ENCODE results near the gene CACNA1H. TPM values are rescaled to one million over a fixed set of nuclear protein-coding genes. Genes with fewer than 3 reads are reported as not detected.

Gene CACNA1H
- total and polyA plus RNA-seq, 2 donors (not counting 3 experiments of a cell fraction or from before 2014, with no cell fraction given): 0.03 TPM; not detected in 1

- dilution Hi-C loops (cut with MboI; ENCODE audit: extremely low pct_ligation_motif_present, low sequenced_read_pairs) (no loop called here), intact Hi-C loops (cut with micrococcal nuclease) (loop anchor here (1.0 to 2.0 kb wide), 2 partner anchors 46 to 291 kb away; no protein-coding TSS in a partner anchor)
- Histone ChIP-seq H3K4me3 (replicated peaks in 1 of 3; ENCODE audit: insufficient read depth in 1 of 3, low read depth in 1 of 3, low read length in 3 of 3) (no peak overlapping the region), H2AFZ (ENCODE audit: low read depth, low read length) (no peak overlapping the region), H3K9me1 (replicated peaks; ENCODE audit: control insufficient read depth, extremely low read depth, insufficient read depth, low read length) (no peaks in the 10 kb centered on the region), H3K4me1 (ENCODE audit: control insufficient read depth, extremely low read depth, insufficient read depth, low read length) (no peaks in the 10 kb centered on the region), H3K9me3 (replicated peaks; ENCODE audit: control insufficient read depth, insufficient read depth, low read length) (no peaks in the 10 kb centered on the region), H3K4me2 (ENCODE audit: insufficient read depth, low read length) (no peak overlapping the region), H3K27me3 (ENCODE audit: control insufficient read depth in 2 of 2, insufficient read depth in 2 of 2, low read length in 2 of 2) (no peaks in the 10 kb centered on the region), H3K9ac (replicated peaks; ENCODE audit: extremely low read depth, insufficient read depth, low read length) (no peak overlapping the region), H3K27ac (ENCODE audit: insufficient read depth, low read depth, low read length) (no peak overlapping the region), H3K36me3 (ENCODE audit: control insufficient read depth in 2 of 2, extremely low read depth in 1 of 2, insufficient read depth in 2 of 2, low read length in 2 of 2) (no peaks in the 10 kb centered on the region), H4K20me1 (replicated peaks; ENCODE audit: control insufficient read depth, extremely low read depth, insufficient read depth, low read length) (no peaks in the 10 kb centered on the region), H3K79me2 (ENCODE audit: control insufficient read depth, insufficient read depth, low read length) (no peaks in the 10 kb centered on the region)
- ChIA-PET POLR2A (no interaction called here), CTCF (interaction anchor here (0.7 to 1.5 kb wide), 5 partner anchors 22 to 300 kb away, joined by 3 to 7 read pairs (median 4); no protein-coding TSS in a partner anchor)
- TF ChIP-seq FOS (IDR thresholded peaks at IDR 0.05; ENCODE audit: borderline replicate concordance, insufficient read depth, low read length) (no peak), GATA2 (IDR thresholded peaks at IDR 0.05; ENCODE audit: insufficient read depth, insufficient read length, low read depth, low read length) (no peak), MYC (IDR thresholded peaks at IDR 0.05; ENCODE audit: low read depth, low read length) (no peak), CTCF (IDR thresholded peaks at IDR 0.05; ENCODE audit: extremely low read depth in 1 of 2, insufficient read depth in 1 of 2, low read depth in 1 of 2, low read length in 2 of 2) (no peak), EZH2 (IDR thresholded peaks at IDR 0.05; ENCODE audit: borderline replicate concordance, low read depth, low read length, severe bottlenecking) (no peak), POLR2A (IDR thresholded peaks at IDR 0.05; ENCODE audit: low read depth, low read length) (no peak), MAX (IDR thresholded peaks at IDR 0.05; ENCODE audit: insufficient read depth, insufficient read length) (no peak), POLR2AphosphoS5 (IDR thresholded peaks at IDR 0.05; ENCODE audit: insufficient read depth, low read depth, low read length) (no peak), JUN (IDR thresholded peaks at IDR 0.05; ENCODE audit: borderline replicate concordance, insufficient read depth, insufficient read length, low read depth) (no peak)
- no peak for FAIRE-seq
- no TSS peak for BruUV-seq (replicated peaks)
- DNase-seq (ENCODE audit: low read depth, low spot score): no peak
These were observed 49.3 kb upstream of the CACNA1H start for GRCh38 chr16:1103636-1103980.

Measured in endothelial cell of umbilical vein (primary cell).